Activated CD8-positive, alpha-beta memory T cell treated with anti-CD3 and anti-CD28 coated beads, Interleukin-2, amount 10 ng/mL, durations not matched to agents 7 days and 5 days (primary cell): Measurements from ENCODE around the gene CH25H. TPM values are rescaled to one million over a fixed set of nuclear protein-coding genes. Genes with fewer than 3 reads are reported as not detected.
A peak's percentile ranks its signal among the peaks of the same experiment; 100 is the strongest.
"Not testable (repeated sequence)": the region's sequence is repeated elsewhere in the genome, so short reads cannot be mapped to it uniquely, and the experiment has no call there.

Experiments used
- ATAC-seq: fragments of 150-1000 bp; cut with Tn5 transposase; one replicate; pipeline ENCODE4 v1.10.0; 2021; ENCODE audit warnings: moderate library complexity
- CTCF ChIA-PET: fragments of 350-600 bp; sonication (Branson Sonifier 250); formaldehyde crosslinking; loops from one replicate; lab custom pipeline; 2021; ENCODE audit warnings: antibody characterized with exemption; lab: Charles Lee
- DNase-seq: peaks from one replicate; pipeline ENCODE4 v3.0.0-alpha.2; 2020
- H3K27ac Mint-ChIP-seq: one replicate; pipeline ENCODE4 v1.8.0; 2021; ENCODE audit warnings: mild to moderate bottlenecking, mixed read lengths
- H3K27me3 Mint-ChIP-seq: one replicate; pipeline ENCODE4 v1.8.0; 2021; ENCODE audit warnings: mixed read lengths
- H3K36me3 Mint-ChIP-seq: one replicate; pipeline ENCODE4 v1.8.0; 2021; ENCODE audit warnings: mild to moderate bottlenecking, mixed read lengths
- H3K4me1 Mint-ChIP-seq: one replicate; pipeline ENCODE4 v1.8.0; 2021; ENCODE audit warnings: mixed read lengths
- H3K4me3 Mint-ChIP-seq: one replicate; pipeline ENCODE4 v1.8.0; 2021; ENCODE audit warnings: mild to moderate bottlenecking, moderate library complexity, mixed read lengths
- H3K9me3 Mint-ChIP-seq: one replicate; pipeline ENCODE4 v1.8.0; 2022; ENCODE audit warnings: low read depth, mixed read lengths
- total RNA-seq, 2 experiments: library from RNA; stranded (reverse); gene quantifications; one replicate each; pipeline ENCODE4 v1.2.3, GENCODE V29; 2021

Gene CH25H, protein sequence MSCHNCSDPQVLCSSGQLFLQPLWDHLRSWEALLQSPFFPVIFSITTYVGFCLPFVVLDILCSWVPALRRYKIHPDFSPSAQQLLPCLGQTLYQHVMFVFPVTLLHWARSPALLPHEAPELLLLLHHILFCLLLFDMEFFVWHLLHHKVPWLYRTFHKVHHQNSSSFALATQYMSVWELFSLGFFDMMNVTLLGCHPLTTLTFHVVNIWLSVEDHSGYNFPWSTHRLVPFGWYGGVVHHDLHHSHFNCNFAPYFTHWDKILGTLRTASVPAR
- total RNA-seq: not detected

GRCh38 chr10:89207181-89207800, at the start of gene CH25H:
Gene CH25H (minus strand): TSS chr10:89207317. CDS start chr10:89207292, 25 bp downstream.
- DNase-seq (peak; percentile 64), ATAC-seq (peak; percentile 72)
- no peaks in the 10 kb centered on the region for H3K9me3 Mint-ChIP-seq
- no peaks in the 10 kb centered on the region for H3K36me3 Mint-ChIP-seq
- CTCF ChIA-PET: interaction anchor here (0.9 to 4.4 kb wide), 19 partner anchors 9 to 642 kb away, joined by 3 to 42 read pairs (median 4); partner anchors contain the start of gene FAS
- H3K4me1 Mint-ChIP-seq: peaks cover 19% of the 10 kb centered on the region
- peaks cover 30% of the 10 kb centered on the region for H3K27me3 Mint-ChIP-seq
- peak within 1 kb of the TSS; percentile 73 for H3K4me3 Mint-ChIP-seq
- peak within 1 kb of the TSS; percentile 38 for H3K27ac Mint-ChIP-seq

DNA sequence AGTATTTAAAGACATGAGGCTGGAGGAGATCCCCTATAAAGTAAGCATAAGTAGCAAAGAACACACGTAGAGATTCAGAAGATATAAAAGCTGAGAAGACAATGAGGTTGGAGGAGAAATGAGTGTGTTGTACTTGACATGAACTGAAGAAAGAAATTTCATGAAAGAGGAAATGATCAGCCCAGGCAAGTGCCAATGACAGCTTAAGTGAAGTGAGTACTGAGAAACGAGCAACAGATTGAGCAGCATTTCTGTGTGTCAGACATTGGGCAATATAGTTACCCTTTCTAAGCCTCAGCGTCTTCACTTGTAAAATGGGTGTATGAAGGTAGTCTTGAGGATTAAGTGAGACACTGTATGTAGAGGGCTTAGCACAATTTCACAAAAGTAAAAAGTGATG, 49.2 kb upstream of the CH25H start:
- no peak for DNase-seq
- no peak for ATAC-seq
- Mint-ChIP-seq H3K27ac (no peak overlapping the region), H3K4me1 (peaks cover 10% of the 10 kb centered on the region), H3K4me3 (no peak overlapping the region), H3K36me3 (peaks cover 21% of the 10 kb centered on the region), H3K9me3 (peaks cover 10% of the 10 kb centered on the region), H3K27me3 (peaks cover 35% of the 10 kb centered on the region)
- CTCF ChIA-PET: interaction anchor here (0.8 kb wide), 1 partner anchor 114 kb away, joined by 4 read pairs; no protein-coding TSS in a partner anchor

GRCh38 chr10:89255793-89256192, 48.7 kb upstream of the CH25H start:
- H3K9me3 Mint-ChIP-seq: peaks cover 10% of the 10 kb centered on the region
- peaks cover 14% of the 10 kb centered on the region for H3K4me1 Mint-ChIP-seq
- DNase-seq: no peak
- peaks cover 21% of the 10 kb centered on the region for H3K36me3 Mint-ChIP-seq
- no peak overlapping the region for H3K4me3 Mint-ChIP-seq
- ATAC-seq: no peak
- no peak overlapping the region for H3K27ac Mint-ChIP-seq
- CTCF ChIA-PET: no interaction called here
- peaks cover 35% of the 10 kb centered on the region for H3K27me3 Mint-ChIP-seq

DNA sequence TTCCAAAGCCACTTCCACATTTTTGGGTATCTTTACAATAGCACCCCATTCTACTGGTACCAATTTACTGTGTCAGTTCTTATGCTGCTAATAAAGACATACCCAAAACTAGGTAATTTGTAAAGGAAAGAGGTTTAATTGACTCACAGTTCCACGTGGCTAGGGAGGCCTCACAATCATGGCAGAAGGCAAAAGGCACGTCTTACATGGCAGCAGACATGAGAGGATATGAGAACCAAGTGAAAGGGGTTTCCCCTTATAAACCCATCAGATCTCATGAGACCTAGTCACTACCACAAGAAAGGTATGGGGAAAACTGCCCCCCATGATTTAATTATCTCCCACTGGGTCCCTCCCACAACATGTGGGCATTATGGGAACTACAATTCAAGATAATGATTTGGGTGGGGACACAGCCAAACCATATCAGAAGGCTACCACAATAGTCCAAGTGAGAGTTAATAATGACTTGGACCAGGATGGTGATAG, 48.0 kb upstream of the CH25H start:
- Mint-ChIP-seq H3K4me1 (peaks cover 16% of the 10 kb centered on the region), H3K36me3 (peaks cover 21% of the 10 kb centered on the region), H3K27me3 (peaks cover 35% of the 10 kb centered on the region)
- CTCF ChIA-PET, H3K27ac Mint-ChIP-seq, H3K9me3 Mint-ChIP-seq, H3K4me3 Mint-ChIP-seq, ATAC-seq, DNase-seq: not testable (repeated sequence)

GRCh38 chr10:89252225-89252585, 45.1 kb upstream of the CH25H start:
- Mint-ChIP-seq H3K9me3 (peaks cover 10% of the 10 kb centered on the region), H3K36me3 (peaks cover 28% of the 10 kb centered on the region), H3K4me1 (peaks cover 28% of the 10 kb centered on the region), H3K27me3 (peaks cover 19% of the 10 kb centered on the region), H3K4me3 (no peak overlapping the region), H3K27ac (no peak overlapping the region)
- CTCF ChIA-PET: interaction anchor here (0.7 to 1.8 kb wide), 7 partner anchors 78 to 310 kb away, joined by 3 to 7 read pairs (median 4); partner anchors contain the start of genes IFIT1 and IFIT5
- ATAC-seq: no peak
- DNase-seq: no peak

DNA sequence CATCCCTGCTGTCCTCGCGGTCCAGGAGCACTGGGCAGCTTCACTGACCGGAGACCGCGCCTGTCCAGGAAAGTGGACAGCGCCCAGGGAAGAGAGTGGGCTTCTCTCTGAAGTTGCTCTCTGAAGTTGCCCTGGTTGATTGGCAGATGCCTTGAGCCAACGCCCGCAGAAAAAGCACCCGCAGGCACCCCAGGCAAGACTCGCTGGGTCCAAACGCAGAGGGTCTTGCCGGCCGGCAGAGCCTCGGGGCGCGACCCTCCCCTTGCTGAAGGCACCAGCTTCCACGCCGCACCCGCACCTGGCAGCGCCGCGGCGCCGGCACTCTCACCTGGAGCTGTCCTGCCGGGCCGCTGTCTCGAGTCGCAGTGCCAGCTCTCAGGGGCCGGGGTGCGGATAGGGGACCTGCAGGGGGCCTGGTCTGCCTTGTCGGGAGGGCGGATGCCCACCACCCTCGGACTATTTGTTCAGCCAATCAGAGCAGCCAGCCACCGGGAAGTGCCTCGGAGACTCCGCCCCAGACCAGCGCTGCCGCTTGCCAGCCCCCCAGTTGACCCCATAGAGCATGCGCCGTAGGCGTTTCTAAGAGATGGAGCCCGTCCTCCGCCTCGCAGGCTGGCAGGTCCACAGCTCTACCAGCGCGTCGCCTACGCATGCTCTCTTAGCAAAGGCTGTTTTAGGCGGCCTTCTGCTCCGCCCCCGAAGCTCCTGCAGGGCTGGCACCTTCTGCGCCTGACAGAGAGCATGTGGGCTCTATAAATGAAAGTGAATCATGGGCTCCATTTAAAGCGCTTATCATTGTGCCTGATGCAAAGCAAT, 44.5 kb upstream of the CH25H start, which contains the start of gene LIPA:
Gene LIPA, minus strand, starts transcription at position 367 of the 816 bp plus-strand sequence. CDS start 4,127 bp downstream, outside the sequence.
- Mint-ChIP-seq H3K4me3 (peak within 1 kb of the TSS; percentile 88), H3K9me3 (peaks cover 10% of the 10 kb centered on the region), H3K27me3 (peaks cover 14% of the 10 kb centered on the region), H3K4me1 (peaks cover 28% of the 10 kb centered on the region), H3K27ac (peak within 1 kb of the TSS; percentile 82), H3K36me3 (peaks cover 28% of the 10 kb centered on the region)
- peak; percentile 98 for ATAC-seq
- DNase-seq: peak; percentile 97
- CTCF ChIA-PET: interaction anchor here (0.7 to 2.0 kb wide), 9 partner anchors 34 to 311 kb away, joined by 3 to 12 read pairs (median 4); partner anchors contain the start of genes IFIT1 and IFIT5

DNA sequence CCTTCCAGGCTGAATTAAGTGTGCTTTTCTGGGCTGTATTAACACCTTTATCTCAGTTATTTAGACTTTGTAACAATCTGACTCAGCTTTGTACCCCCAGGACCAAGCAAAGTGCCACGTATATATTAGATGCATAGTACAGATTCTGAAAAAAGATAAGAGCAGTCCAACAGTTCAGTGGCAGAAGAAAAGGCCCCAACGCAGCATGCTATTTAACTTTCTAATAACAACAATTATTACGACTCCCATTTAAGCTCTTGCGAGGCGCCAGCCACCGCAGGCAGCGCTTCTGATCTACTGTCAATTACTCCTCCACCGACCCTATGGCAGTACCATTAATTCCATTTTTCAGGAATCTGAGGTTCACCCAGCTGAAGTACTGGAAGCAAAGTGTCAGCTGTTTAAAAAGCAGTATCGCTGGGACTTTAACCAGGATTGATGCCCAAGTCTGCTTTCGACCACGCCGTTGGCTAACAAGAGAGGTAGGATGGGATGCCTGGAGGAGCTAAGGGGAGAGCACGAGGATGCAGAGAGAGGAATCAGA, 43.8 kb upstream of the CH25H start:
- H3K36me3 Mint-ChIP-seq: peaks cover 30% of the 10 kb centered on the region
- peaks cover 7% of the 10 kb centered on the region for H3K27me3 Mint-ChIP-seq
- peak overlapping the region; percentile 82 for H3K27ac Mint-ChIP-seq
- H3K4me3 Mint-ChIP-seq: peak overlapping the region; percentile 88
- CTCF ChIA-PET: interaction anchor here (1.2 to 2.0 kb wide), 5 partner anchors 33 to 311 kb away, joined by 3 to 12 read pairs (median 7); partner anchors contain the start of gene IFIT5
- ATAC-seq (no peak), DNase-seq (no peak)
- H3K4me1 Mint-ChIP-seq: peaks cover 28% of the 10 kb centered on the region
- H3K9me3 Mint-ChIP-seq: peaks cover 10% of the 10 kb centered on the region

DNA sequence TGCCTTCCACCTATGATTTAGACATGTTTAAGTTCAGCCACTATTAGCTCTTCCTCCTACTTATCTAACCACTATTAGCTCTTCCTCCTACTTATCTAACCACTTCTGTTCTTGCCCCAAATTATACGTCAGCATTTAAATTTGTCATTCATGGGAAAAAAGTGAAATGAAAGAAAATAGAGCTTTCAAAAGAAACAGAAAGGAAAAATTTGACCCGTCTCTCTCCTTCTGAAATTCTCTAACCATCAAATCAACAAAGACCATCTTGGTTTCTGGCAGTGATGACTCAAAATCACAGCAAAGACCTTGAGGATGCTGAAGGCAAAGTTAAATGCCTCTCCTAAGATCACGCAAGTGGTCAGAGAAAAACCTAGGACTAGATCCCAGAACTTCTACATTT, 41.9 kb upstream of the CH25H start:
- peaks cover 3% of the 10 kb centered on the region for H3K9me3 Mint-ChIP-seq
- ATAC-seq: no peak
- peak overlapping the region; percentile 18 for H3K27ac Mint-ChIP-seq
- H3K4me3 Mint-ChIP-seq: no peak overlapping the region
- H3K4me1 Mint-ChIP-seq: peaks cover 28% of the 10 kb centered on the region
- no peaks in the 10 kb centered on the region for H3K27me3 Mint-ChIP-seq
- CTCF ChIA-PET: interaction anchor here (0.6 to 1.2 kb wide), 2 partner anchors 16 to 139 kb away, joined by 3 to 4 read pairs; no protein-coding TSS in a partner anchor
- no peak for DNase-seq
- H3K36me3 Mint-ChIP-seq: peaks cover 18% of the 10 kb centered on the region

DNA sequence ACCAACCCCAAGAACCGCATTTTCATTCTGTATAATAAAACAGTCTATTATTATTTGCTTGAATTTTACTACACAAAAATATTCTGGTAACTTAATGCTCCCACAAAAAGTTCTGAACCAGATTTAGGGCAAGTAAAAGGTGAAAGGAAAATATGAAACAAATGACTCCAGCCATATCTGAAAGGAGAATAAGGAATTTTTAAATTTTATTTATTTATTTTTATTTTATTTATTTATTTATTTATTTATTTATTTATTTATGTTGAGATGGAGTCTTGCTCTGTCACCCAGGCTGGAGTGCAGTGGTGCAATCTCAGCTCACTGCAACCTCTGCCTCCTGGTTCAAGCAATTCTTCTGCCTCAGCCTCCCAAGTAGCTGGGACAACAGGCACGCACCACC, 40.5 kb upstream of the CH25H start:
- H3K4me3 Mint-ChIP-seq, H3K9me3 Mint-ChIP-seq: not testable (repeated sequence)
- CTCF ChIA-PET: interaction anchor here (1.1 to 1.7 kb wide), 2 partner anchors 9 to 30 kb away, joined by 3 to 4 read pairs; no protein-coding TSS in a partner anchor

DNA sequence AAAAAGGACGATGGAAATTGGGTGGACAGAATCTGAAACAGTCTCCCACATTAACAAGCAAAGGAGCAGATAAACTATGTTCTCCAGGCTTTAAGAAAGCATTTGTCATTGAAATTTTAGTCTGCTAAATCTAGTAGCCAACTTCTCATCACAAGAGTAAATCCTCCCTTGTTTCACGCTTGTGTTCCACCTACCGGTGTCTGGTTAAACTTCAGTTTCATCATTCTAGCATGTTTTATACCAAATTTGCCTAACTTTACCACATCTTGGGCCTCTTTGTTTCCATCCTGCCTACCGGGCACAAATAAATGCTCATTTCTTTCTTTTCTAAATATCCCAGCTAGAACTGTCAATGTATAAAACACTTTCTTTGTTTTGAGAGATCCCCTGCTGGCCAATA, 38.7 kb upstream of the CH25H start:
- no peak overlapping the region for H3K27ac Mint-ChIP-seq
- DNase-seq (no peak), ATAC-seq (no peak)
- H3K27me3 Mint-ChIP-seq: no peaks in the 10 kb centered on the region
- no peak overlapping the region for H3K4me3 Mint-ChIP-seq
- H3K4me1 Mint-ChIP-seq: peaks cover 29% of the 10 kb centered on the region
- H3K36me3 Mint-ChIP-seq: peaks cover 13% of the 10 kb centered on the region
- H3K9me3 Mint-ChIP-seq: no peaks in the 10 kb centered on the region
- CTCF ChIA-PET: interaction anchor here (1.0 to 1.7 kb wide), 2 partner anchors 28 to 216 kb away, joined by 3 to 4 read pairs; no protein-coding TSS in a partner anchor

More for the DNA sequence above, 40.5 kb upstream of the CH25H start:
- not testable (repeated sequence) for ATAC-seq, H3K27ac Mint-ChIP-seq, H3K27me3 Mint-ChIP-seq, DNase-seq
- H3K4me1 Mint-ChIP-seq: peaks cover 33% of the 10 kb centered on the region
- peaks cover 13% of the 10 kb centered on the region for H3K36me3 Mint-ChIP-seq

DNA sequence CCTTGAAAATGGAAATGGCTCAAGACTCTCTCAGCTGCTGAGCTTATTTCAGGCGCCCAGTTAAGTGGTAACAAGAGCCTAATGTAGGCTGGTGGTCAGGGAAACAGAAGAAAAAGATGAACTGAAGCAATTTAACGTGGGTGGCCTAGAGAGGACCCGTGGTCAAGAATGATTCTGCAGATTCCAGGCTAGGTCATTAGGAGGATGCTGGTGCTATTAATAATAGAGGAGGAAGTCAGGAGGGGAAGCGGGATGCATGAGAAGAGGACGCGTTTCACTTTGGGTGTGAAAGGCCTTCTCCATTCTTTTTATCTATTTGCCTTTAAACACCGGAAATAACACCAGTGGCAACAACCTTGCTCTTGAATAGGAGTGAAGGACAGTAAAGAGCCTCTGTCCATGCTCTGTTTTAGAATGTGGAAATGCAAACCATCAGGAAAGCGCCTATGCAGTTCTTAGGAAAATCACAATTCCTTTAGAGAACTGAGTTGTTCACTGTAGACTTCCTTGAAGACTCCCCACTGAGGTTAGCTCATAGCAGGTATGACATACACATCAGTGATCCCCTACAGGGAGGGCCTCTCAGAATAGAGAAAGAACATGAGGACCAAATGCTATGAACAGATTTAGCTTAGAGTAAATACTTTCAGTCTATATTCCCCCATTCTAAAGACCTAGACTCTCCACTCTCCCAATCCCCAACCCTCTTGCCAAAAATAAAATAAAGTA, 35.9 kb upstream of the CH25H start:
- no peak for ATAC-seq
- Mint-ChIP-seq H3K4me3 (no peak overlapping the region), H3K27ac (no peak overlapping the region)

GRCh38 chr10:89242345-89242684, 35.2 kb upstream of the CH25H start:
- no peaks in the 10 kb centered on the region for H3K27me3 Mint-ChIP-seq
- no peaks in the 10 kb centered on the region for H3K9me3 Mint-ChIP-seq
- CTCF ChIA-PET: interaction anchor here (1.6 kb wide), 1 partner anchor 25 kb away, joined by 3 read pairs; no protein-coding TSS in a partner anchor
- no peak for ATAC-seq
- H3K27ac Mint-ChIP-seq: no peak overlapping the region
- peaks cover 7% of the 10 kb centered on the region for H3K4me1 Mint-ChIP-seq
- H3K36me3 Mint-ChIP-seq: peaks cover 6% of the 10 kb centered on the region
- no peak for DNase-seq
- no peak overlapping the region for H3K4me3 Mint-ChIP-seq

More for the DNA sequence above, 35.9 kb upstream of the CH25H start:
- H3K4me1 Mint-ChIP-seq: peaks cover 10% of the 10 kb centered on the region
- H3K36me3 Mint-ChIP-seq: peaks cover 9% of the 10 kb centered on the region
- no peak for DNase-seq
- CTCF ChIA-PET: interaction anchor here (1.6 to 1.9 kb wide), 2 partner anchors 26 to 213 kb away, joined by 3 to 5 read pairs; no protein-coding TSS in a partner anchor
- H3K9me3 Mint-ChIP-seq: no peaks in the 10 kb centered on the region
- H3K27me3 Mint-ChIP-seq: no peaks in the 10 kb centered on the region
